NCI-H774 (cell line): ENCODE data around the gene PCDH9.

ENCODE experiments used
- DNase-seq: peaks from one replicate; lab custom pipeline; 2025; lab: John Stamatoyannopoulos, UW

PCDH9 gene

DNA sequence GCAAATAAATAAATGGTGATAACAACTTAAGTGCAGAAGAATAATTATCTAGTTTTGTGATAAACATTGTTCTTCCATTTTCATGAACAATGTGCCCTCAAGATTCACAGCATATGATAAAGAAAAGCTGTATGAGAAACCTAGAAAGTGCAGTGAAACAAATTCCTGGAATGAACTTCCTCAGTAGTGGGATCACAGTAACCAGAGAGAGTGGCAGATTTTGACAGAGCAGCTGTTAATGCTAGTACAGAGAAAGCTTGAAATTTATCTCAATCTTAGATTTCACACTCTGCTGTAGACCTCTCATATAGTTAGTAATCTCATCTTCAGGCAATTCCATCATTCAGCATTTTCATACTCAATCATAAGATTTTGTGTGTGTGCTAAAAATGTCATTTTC lies 664.9 kb downstream of the PCDH9 start:
- no peak for DNase-seq

DNA sequence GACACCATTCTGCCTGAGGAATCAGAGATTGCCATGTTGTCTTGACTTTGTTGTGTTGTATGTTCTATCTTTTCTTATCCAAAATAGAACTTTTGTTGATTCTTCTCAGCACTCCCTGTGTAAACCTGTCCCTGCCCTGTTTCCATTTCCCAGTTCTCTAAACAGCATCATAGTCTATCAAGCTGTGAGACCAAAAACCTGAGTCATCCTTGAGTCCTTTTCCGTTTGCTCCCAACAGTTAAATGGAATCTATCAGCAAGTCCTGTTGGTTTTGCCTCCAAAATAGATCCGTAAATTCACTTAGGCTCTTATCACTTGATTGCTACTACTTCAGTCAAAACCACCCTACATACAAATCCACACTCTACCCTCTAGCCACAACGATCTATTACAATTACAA lies 667.1 kb downstream of the PCDH9 start:
- DNase-seq, result no peak

DNA sequence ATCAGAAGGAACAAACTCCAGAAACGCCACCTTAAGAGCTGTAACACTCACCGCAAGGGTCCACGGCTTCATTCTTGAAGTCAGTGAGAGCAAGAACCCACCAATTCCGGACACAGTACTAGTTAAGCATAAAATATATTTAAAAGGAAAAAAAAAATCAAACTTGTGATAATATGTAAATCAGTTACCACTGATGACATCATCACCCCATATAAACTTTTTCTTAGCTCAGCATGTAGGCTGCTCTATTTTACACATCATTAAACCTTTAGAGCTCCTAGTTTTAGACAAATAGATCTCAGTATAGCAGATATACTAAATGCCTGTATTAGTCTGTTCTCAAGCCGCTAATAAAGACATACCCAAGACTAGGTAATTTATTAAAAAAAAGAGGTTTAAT lies 668.1 kb downstream of the PCDH9 start:
- no peak for DNase-seq

DNA sequence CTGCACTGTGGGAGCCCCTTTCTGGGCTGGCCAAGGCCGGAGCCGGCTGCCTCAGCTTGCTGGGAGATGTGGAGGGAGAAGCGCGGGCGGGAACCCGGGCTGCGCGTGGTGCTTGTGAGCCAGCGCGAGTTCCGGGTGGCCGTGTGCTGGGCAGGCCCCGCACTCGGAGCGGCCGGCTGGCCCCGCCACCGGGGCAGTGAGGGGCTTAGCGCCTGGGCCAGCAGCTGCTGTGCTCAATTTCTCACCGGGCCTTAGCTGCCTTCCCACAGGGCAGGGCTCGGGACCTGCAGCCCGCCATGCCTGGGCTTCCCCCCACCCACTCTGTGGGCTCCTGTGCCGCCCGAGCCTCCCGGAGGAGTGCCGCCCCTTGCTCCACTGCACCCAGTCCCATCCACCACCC lies 669.1 kb downstream of the PCDH9 start:
- DNase-seq, result no peak

DNA sequence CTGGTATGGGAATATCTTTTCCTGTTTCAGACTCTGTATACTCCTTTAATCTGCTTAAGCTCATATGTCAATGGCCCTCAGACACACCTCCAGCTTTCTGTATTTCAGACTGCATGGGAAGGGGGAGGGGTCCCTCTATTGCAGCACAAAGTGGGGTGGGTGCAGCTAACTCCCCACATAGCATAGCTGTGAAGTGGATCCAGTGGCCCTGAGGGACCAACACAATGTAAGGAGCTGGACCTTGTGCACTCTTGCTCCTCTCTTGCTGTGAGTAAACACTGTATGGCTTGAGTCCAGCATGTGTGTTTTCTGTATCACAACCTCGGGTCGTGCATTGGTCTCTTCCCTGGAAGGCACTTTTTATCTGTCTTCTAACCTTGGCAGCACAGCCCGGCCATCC lies 669.9 kb downstream of the PCDH9 start:
- DNase-seq, result no peak

DNA sequence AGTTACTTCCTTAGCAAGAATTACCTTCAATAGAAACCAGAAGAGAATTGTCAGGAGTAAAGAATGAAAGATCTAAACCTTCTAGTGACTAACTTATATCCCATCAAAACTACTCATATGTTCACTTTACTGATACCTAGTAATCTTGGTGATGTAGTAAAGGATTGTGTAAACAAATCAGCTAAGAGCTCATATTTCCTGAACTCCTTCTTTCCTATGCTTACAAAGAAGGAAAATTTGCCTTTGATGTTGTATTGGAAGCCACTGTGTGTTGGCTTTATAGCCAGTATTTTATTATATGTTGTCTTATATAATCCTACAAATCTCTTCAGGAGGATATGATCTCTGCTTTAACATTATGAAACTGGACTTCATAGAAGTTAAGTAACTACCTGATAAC lies 671.0 kb downstream of the PCDH9 start:
- DNase-seq, result no peak

DNA sequence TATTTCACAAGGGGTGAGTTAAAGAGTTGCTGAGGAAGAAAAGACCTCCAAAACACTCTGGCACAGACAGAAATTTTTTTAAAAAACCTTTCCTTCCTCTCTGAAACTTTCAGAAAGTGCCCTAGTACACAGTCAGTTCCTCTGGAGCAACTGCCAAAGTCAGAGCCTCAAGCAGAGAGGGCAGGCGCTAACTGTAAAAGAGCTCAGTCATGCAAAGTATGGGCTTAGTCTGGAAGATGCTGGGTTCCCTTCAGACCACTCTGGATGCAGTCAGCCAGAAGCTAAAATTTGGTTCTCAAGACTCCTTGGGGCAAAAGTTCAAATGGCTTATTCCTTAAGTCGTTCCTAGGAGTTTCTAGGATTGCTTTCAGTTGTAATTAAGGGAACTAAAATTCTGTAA lies 671.6 kb downstream of the PCDH9 start:
- no peak for DNase-seq

DNA sequence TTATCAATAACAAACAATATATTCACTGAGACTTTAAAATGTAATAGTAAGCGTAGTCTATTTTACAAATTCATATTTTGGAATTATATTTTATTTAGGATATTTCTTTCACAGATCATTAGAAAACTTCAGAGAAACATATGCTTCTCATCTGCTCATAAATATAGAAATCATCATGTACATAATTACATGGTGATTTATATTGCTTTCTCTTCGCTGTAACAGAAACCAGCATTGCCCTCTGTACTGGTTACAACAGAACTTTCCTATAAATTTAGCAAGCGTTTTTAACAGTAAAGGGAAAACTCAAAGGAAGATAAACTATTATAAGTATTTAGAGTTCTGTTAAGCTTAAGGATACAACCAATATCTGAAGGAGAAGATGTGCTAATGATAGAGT lies 672.8 kb downstream of the PCDH9 start:
- DNase-seq, result no peak

DNA sequence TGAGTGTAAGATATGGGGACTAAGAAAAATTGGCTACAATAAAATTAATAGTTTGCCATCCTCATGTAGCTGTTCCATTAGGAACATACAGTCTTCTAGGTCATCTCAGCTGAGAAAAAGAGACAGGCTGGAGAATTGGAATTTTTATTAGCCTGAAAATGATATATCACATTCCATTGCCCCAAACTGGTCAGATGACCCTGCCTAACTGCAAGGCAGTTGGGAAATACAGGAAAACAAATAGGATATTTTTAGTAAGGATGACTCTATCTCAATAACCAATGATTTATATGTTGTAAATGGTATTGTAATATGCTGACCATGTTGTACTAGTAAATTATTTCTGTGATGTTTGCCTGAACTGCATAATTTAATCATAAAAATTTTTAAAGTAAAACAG lies 673.8 kb downstream of the PCDH9 start:
- DNase-seq, result no peak

DNA sequence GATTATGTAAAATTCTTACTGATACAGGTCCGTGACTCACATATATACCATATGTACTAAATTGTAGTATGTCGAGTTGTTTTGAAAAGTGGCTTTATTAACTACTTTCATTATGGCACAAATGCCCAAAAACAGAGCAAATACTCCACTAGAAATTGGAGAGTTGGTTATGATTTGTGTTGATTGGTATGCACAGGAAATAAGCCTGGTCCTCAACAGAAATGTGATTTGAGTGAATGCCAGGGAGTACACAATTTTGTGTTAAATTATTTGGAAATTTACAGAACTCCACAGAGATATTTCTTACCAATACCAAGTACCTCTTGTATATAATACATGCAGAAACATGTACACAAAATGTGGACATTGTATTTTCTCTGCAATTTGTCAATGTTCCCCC lies 676.7 kb downstream of the PCDH9 start:
- no peak for DNase-seq

DNA sequence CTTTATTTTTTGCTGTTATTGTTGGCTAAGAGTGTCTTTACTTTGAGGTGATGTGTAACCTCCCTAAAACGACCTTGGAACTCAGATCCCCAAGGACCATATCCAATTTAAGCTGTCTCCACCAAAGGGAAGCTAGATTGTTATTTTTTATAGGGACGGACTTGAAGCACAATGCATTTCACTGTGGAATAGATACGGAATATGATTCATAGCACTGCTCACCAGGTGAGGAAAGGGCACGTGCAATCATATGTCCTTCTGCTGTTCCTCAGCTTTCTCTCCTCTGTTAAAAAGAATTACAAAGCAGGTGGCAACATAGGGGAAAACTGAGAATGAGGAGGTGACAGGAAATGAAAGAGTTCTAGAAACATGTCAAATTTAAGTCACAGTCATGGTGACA lies 679.0 kb downstream of the PCDH9 start:
- no peak for DNase-seq

DNA sequence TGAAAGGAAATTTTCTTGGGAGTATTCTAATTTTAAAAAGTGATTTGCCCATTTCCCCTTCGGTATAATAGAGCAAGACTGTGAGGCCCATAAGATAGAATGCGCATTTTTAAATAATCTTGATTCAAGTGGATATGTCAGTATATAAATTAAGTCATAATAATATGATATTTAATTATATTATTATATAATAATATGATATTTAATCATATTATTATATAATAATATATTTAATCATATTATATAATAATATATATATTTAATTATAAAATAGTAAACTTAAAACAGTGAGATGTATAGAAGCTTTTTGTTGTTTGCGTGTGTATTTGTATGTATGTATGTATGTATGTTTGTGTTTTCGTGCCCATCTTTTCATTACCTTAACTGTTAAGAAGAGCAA lies 682.5 kb downstream of the PCDH9 start:
- DNase-seq, result no peak

DNA sequence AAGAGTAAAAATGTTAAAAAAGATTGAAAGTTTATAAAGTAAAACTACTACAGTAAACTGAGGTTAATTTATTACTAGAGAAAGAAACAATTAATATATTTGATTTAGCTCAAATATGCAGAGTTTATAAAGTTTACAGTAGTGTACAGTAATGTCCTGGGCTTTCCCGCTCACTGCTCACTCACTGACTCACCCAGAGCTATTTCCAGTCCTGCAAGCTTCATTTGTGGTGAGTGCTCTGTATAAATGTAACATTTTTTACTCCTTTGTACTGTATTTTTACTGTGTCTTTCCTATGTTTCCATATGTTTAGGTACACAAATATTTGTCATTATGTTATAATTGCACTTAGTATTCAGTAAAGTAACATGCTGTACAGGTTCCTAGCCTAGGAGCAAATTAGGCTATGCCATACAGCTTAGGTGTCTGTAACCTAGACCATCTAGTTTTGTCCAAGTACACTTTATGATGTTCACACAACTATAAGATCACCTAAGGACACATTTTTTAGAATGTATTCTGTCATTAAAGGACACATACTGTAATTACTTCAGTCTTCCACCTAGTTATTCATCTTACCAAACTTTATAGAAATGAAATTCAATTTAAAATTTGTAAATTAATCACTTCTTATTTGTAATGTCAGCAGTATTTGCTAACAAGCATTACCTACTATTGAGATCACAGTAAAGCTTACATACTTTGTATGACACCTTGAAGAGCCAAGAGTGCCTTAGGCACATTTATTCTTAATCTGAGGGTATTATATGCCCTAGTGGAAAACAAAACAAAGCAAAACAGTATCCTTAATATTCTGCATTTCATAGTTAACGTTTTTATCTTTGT lies 683.4 kb downstream of the PCDH9 start:
- DNase-seq, result no peak

DNA sequence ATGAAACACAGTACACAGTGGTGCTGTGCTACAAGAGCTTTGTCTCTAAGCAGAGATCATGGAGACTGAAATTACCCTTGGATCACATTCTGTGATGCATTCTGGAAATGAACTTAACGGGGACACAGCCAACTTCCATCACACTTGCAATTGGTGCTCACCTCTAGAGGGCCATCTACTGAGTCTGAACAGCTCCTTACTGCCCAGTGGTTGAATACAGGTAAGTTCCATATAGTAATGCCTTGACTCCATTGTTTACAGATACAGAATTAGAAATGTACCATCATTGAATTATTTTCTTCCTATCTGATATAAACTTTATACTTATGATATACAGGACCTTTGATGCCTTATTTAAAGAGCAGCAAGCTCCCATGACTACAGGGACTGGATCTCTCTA lies 686.4 kb downstream of the PCDH9 start:
- DNase-seq, result no peak

DNA sequence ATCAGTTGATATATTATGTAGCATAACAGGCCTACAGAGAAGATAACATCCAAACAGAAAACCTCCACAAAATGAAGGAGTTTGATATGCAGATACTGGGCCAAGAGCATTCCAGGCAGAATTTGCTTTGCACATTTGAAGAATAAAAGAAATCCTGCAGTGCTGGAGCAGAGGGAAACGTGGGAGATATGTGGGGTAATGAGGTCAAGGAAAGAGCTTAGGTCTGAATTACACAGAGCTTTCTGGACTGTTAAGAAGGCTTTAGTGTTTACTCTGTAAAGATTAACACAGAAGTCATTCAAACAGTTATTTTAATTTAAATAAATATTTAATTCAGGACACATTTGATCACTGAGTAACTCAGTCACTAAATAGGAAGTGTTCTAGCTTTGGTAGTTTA lies 692.7 kb downstream of the PCDH9 start:
- DNase-seq, result no peak

DNA sequence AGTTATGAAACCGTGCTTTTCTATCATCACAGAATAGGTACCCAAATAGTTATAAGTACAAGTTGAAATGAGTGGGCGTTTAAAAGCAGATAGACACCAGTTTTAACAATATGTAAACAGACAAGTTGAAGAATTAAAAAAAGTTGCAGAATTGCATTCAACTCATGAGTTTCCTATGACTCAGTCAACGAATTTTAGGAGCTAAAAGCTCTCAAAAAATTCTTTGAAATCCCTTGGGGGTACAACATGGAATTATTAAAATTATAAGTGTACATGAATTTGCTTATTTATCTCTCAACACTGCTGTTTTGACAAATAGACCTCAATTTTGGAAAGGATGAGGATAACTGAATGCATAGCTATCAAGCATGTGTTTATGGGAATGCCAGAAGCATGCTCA lies 693.4 kb downstream of the PCDH9 start:
- no peak for DNase-seq

DNA sequence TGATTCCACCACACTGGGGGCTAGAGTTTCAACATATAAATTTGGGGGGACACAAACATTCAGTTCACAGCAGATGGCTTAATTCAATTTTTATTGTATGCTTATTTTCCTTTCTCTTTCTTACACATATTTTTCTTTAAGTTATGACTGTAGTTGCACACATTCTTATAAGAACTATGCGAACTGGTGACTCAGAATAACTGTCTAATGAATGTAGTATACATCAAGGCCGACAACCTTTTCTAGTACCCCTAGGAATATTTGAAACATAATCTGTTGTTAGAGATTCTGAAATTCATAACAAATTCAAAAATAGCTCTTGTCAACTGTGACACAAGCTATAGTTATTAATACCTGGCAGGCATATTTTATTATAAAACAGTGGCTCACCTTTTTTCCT lies 695.6 kb downstream of the PCDH9 start:
- DNase-seq, result no peak

DNA sequence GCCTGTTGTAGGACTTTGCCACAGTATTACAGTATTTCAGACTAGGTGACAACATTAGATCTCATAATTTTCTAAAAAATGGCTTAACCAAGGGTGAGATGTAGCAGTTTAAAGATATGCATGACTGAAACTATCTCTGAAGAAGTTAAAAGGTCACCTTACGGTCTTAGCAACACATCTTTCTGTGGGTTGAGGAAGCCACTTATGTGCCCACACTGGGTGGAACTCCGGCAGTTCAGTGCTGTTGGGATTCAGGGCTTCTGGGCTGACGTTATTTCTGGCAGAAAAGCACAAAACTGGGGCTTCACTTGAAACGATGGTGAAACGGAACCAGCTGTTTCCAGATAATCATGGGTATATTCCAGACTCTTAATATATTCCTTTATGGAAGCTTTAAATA lies 697.3 kb downstream of the PCDH9 start:
- no peak for DNase-seq

DNA sequence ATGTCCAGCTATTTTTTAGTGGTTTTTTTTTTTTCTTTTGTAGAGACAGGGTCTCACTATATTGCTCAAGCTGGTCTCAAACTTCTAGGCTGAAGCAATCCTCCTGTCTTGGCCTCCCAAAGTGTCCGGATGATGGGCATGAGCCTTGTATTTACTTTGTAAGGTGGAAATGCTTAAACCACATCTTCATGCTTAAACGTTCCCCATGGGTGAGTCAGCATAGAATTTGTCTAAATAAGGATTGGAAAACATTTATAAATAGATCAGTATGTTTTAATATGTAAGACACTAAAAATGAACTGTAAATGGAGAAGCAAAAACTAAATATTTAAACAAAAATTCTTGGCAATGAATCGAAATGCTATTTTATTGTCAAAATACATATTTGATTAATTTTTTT lies 698.0 kb downstream of the PCDH9 start:
- DNase-seq, result no peak

DNA sequence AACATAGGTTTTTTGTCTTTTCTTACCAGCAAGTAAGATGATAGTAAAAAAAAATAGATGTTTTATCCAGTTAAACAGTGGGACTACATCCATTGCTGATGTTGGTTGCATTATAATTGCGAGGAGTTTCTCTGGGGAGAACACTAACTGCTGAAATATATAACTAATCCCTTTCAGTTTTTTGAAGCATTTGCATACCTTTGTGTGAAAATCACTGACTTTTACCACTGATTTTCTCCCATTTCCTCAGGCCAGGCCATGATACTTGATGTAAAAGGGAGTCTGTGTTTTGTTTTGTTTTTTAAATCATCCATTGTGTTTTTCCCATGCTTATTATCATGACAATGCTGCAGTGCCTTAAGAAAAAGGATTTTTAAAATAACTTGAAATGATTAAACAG lies 699.5 kb downstream of the PCDH9 start:
- DNase-seq, result no peak

DNA sequence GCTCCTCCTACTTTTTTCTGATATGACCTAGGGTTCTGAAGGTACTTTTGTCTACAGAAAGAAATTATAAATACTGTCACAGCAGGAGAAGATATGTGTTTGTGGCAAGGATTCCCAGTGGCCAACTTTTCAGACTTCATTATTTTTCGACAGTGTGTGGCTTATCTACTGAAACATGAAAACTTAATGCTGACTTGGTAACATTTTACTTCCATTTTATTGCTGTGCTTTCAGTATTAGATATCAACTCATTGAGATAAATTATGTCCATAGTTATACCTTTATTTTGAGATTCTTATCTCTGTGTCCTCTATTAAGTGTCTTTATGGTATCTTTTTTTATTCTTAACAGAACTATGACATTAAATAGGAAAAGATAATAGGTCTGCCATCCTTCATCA lies 700.0 kb downstream of the PCDH9 start:
- no peak for DNase-seq

DNA sequence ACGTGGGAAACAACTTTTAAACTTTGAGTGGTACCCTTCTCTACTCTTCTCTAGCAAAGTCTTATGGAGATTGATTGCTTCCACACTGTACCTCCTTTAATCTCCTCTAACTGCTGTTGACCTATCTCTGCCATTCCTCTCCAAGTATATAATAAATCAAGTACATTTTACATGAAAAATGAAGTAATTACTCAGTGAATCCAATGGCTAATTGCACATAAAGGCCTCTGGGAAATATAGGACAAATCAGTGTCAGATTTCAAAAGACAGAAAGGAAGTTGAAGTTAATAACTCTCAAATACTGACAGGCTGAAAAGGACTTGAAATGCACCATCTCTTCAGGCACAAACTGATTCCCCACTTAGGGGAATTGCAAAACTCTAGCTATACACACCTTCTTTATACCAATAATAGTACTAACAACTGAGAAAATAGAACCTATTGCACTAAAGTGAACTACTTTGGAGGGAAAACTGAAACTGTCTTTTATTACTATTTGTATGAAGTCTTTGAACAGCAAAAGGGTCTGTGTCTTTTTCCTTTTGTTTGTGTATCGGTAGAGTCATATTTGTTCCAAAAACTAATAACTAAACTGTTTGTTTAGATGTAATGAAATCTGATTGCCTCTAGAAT lies 701.1 kb downstream of the PCDH9 start:
- DNase-seq, result no peak

DNA sequence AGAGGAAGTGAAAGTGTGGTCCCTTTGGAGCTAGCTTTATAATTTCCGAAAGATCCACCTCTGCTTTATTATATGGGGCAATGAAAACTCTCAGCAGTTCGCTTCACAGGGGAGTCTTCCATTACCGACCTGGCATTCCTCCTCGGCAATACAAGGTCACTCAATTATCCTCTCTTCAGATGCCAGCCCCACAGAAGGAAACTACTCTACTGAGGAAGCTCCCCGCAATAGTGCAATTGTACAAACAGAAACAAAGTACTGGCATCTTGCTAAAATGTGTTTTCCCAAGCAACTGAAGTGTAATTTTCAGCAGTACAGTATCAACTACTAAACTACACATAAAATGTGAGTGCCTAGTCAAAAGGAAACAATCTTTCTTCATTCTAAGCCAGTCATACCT lies 702.0 kb downstream of the PCDH9 start:
- DNase-seq, result no peak
